GM19324 (cell line): ENCODE data around the gene FXR1.
"Not testable (repeated sequence)": the region's sequence is repeated elsewhere in the genome, so short reads cannot be mapped to it uniquely, and the experiment has no call there.

ENCODE experiments used
- ATAC-seq: cut with Tn5 transposase; IDR thresholded peaks from one replicate; pipeline ENCODE4 v1.9.1; 2021; ENCODE audit warnings: mild to moderate bottlenecking, moderate library complexity; ENCODE audit not compliant: unreplicated experiment, low FRiP score

The FXR1 gene

DNA sequence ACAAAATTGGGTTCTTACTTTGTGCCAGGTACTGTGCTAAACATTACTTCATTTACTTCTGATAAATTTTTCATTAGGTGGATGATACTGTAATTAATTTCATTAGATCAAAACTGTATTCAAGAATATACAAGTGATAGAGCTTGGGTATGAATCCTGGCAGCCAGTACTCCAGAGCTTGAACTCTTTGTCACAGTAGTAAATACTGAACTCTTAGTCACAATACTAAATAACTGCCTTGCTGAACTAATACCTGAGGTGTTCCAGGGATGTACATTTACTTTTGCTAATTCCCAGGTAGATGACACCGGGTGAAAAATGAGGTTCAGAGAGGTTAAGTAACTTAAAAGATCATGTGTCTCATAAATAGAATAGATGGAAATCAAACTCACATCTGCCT, 20.3 kb downstream of the FXR1 start:
- ATAC-seq = no peak

DNA sequence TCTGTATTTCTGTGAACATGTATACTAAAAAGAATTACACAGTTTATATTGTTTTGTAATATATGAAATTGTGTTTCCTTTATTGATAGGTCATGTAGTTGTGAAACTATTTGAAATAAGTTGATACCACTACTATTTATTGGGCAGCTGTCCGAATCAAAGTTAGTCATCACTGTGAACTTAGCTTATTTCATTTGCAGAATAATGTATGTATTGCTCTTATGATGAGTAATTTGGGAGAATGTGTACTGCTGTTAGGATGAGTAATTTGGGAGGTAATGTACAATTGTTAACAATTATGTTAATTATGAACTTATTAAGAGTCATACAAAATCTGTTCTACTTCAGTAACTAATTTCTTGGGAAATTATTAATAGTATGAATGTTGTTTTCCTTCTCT, 22.2 kb downstream of the FXR1 start:
- no peak for ATAC-seq

DNA sequence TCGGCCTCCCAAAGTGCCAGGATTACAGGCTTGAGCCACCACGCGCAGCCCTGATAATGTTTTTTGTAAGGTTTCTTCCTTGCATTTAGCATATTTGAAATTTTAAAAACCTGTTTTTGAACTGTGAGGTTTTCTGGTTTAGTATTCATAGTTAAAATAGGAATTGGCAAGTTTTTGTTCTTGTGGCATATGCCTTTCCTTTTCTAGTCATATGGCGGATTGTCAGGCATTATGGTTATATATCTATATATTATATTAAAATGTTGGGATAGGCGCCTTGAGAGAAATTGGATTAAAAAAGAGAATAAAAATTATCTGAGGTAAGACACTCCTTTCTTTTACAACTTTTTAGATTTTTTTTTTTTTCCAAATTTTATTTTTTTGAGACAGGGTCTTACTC, 28.4 kb downstream of the FXR1 start:
- ATAC-seq = no peak

DNA sequence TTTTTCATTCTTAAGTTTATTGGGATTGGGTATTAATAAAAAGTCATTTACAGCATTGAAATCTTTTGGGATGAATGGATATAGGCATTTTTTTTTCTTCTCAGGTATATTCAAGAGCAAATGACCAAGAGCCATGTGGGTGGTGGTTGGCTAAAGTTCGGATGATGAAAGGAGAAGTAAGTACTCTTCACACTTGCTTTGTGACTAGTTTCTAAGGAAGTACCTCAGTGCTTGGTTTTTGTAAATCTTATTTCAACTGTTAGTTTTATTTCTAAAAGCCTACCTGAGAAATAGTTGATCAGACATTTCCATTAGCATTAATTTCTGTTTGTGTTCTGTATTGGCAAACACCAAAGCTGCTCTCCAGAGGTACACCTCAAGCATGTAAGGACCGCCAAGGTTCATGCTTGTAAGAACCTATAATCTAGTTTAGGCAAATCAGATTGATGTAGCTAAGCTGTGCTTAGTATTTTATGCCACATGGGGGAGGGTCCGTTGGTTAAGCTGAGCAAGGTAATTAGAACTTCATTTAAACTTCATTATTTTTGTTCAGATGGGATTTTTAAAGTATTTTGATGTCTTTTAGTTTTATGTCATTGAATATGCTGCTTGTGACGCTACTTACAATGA, 35.4 kb downstream of the FXR1 start:
- no peak for ATAC-seq

DNA sequence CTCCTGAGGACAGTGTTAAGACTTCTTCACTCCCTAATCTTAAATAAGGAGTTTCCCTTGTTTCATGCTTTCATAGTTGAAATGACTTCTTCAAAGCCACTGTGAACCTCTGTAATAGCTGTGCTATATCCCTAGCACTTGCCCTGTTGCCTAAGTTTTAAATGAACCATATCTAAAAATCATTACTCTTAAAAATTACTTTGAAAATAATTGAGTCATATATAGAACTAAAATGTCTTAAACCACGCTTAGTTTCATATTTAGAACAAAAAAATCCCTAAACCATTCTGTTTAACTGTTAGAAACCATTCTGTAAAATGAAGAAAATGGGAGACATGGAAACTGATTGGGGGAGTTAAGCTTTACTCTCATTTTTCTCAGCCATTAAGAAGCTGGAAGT, 47.2 kb downstream of the FXR1 start:
- no peak for ATAC-seq

DNA sequence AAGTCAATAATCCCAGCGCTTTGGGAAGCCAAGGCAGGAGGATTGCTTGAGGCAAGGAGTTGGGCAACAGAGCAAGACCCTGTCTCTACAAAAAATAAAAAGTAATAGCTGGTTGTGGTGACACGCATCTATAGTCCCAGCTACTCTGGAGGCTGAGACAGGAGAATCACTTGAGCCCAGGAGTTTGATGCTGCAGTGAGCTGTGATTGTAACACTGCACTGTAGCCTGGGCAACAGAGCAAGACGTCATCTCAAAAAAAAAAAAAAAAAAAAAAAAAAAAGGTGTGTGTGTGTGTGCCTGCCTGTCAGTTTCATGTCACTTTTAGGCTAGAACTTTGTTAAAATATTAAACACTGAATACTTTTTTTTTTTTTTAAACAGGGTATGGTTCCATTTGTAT, 48.6 kb downstream of the FXR1 start:
- ATAC-seq = no peak

DNA sequence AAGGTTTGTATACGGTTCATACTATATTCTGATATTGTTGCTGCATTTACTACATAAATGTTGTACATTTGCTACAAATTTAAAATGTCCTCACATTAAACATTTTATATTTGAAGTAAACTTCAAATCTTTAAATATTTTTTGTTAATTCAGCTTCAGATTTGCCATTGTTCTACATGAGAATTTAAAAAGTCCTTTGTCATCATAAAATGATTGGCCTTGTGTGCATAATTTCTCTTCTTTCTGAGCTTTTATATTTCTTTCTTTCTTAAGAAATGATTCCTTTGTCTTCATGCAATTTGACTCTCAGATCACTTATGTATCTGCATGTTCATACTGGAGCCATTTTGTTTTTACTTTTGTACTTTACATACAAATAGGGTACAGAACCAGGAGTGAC, 49.1 kb downstream of the FXR1 start:
- ATAC-seq = no peak

DNA sequence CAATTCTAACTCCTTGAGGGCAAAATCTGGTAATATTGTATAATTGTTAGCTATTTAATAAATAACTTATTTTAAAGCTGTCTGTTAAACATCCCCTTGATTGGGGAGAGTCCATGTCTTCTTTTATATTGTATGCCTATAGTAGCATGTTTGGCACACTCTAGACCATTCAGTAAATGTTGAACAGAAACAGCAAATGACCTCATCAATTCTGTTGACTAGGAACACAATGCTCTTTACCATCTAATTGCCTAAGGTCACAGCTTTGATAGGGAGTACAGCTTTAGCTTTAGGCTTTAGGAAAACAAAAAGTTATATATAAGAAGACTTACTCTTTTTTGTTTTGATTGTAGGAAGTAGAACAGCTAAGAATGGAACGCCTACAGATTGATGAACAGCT, 50.1 kb downstream of the FXR1 start:
- ATAC-seq = no peak

DNA sequence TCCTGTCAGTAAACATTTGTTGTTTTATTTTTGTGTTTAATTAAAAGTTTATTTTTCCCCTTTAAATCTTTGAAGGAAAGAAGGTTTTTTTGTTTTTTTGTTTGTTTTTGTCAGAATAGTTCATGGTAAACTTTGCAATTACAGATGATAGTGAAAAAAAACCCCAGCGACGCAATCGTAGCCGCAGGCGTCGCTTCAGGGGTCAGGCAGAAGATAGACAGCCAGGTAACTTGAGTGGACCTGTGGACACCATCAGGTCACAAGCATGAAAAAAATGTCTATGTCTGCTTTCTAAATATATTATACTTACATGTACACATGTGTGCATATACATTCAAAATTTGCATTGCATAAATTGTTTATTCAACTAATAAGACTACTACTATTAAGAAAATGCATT, 58.5 kb downstream of the FXR1 start:
- no peak for ATAC-seq

DNA sequence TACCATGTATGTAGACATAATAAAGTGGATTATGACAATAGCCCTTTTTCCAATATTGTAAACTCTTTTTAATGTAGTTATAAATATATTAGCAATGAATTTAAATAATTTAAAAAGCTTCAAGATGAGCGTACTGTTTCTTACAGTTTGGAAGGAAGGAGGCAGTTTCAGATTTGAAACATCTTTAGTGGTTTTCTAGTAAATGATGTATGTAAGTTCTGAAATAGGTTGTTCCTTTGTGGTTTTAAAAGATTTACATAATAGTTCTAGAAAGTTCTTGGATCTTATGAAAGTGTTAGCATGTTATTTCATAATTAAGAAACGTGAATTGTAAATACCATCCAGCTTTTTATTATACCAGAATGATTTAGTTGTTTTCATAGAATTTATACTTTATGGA, 61.1 kb downstream of the FXR1 start:
- peak; percentile 62 for ATAC-seq

DNA sequence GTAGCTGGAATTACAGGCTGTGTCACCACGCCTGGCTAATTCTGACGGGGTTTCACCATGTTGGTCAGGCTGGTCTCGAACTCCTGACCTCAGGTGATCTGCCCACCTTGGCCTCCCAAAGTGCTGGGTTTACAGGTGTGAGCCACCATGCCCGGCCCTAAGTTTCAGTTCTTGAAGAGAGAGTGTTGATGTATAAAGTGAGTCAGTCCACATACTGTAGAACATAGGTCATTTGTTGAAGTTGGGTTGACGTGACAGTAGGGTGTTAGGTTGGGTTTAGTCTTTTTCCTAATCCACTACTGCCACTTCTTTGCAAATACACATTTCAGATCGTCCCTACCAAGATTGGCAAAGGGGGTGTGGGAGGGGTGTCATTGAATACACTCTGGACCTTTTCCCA, 61.8 kb downstream of the FXR1 start:
- ATAC-seq = no peak

DNA sequence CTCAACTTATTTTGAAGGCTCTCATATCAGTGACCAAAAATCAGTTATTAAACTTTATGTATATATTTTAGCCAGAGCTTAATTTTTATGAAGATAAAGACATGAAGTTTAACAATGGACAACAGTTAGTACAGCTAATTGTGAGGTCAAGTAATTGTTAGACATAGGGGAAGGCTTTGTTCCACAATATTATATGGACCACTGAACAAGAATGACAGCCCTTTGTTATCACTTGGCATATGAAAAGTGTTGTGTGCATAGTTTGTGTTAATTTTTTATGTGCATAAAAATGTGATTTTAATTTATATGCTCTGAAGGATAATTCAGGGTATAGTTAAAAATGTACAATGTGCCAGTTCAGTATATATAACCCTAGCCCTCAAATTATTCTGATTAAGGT, 65.0 kb downstream of the FXR1 start:
- no peak for ATAC-seq

DNA sequence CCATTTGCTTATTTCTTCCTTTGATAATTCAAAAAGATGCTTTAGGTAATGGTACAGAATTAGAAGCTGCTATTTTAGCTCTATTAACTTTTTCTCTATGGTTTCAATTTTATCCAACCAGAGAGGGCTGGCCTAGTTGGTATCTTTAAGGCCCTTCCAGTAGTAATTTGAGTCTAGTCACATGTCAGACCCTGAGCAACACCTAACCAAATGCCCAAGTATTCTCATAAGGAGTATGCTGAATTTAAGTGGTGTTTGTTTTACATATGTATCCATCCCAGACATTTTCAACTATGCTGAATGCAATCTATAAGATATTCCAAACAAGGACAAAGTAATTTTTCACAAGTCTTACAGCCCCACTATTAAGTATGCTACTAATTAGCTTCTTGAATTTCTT, 67.5 kb downstream of the FXR1 start:
- no peak for ATAC-seq

DNA sequence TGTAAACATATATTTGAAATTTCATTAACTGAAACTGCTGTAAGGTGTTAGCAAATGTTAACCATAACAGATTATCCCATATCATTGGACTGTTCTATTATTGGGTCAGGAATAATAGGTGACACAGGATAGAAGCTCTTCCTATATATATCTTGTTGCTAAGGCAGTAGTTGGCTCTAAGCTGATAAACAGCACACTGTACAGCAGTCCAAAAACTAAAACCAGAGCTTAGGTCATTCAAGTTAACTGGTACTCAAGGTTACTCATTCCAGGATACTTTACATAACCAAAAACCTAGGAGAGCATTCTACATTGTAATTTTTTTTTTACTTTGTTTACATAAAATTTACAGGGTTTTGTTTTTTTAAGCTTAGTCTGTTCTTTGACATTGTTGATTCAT, 68.1 kb downstream of the FXR1 start:
- no peak for ATAC-seq

DNA sequence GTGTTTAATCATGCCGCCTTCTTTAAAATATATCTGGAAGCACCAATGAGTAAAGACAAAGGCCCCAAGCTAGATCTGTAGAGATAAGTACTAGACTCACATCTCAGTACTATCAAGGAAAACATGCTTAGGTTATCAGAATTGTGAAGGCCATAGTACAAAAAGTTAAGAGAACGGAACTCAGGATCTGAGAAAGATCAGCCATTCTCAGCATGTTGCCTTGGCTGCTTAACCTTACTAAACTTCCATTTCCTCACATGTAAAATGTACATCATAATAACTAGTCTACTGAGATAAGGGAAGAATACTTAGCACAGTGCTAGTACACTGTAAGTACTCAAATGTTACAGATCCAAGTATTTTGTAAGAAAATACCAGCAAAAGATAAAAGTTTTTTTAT, 69.4 kb downstream of the FXR1 start:
- no peak for ATAC-seq

DNA sequence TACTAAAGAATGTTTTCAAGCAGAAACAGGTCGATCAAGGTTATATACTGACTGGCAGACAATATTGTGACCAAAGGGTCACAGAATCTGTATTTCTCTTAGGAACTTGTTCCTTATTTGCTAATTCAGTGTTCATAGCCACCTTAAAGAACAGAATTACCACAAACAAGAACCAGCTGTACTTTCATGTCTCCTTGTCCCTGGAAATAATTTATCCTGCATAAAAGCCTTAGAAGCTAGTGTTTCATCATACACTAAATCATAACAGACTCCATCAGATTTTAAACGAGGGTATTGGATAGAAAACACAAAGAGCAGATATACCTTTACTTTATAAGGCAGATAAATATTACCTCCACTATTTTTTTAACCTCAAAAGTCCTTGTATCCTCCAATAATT, 70.7 kb downstream of the FXR1 start:
- ATAC-seq = no peak

DNA sequence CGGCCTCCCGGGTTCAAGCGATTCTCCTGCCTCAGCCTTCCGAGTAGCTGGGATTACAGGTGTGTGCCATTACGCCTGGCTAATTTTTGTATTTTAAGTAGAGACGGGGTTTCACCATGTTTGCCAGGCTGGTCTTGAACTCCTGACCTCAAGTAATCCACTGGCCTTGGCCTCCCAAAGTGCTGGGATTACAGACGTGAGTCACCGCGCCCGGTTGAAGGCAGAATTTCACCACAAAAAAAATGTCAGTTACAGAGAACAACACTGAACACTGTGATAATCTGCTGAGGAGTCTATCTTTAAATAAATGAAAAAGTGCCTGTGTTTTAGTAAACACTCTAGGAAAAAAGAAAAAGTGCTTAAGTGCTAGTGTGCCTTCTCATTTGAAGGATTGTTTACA, 73.9 kb downstream of the FXR1 start:
- ATAC-seq = not testable (repeated sequence)

DNA sequence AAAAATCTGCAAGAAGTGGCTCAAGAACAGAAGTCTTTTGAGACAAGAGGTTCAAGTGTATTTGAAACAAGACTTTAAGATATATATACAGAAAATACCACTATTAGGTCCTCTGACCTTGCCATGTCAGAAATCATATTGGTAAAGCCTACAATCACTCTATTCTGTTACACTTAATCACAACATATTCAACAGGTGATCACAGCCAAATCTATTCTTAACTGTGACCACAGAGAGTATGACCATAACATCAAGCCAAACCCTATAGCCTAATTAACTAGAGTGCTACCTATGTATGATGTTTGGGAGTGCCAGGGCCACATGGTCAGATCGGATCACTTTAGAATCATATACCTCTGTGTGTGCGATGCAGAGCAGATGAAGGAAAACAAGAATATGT, 74.9 kb downstream of the FXR1 start:
- no peak for ATAC-seq

DNA sequence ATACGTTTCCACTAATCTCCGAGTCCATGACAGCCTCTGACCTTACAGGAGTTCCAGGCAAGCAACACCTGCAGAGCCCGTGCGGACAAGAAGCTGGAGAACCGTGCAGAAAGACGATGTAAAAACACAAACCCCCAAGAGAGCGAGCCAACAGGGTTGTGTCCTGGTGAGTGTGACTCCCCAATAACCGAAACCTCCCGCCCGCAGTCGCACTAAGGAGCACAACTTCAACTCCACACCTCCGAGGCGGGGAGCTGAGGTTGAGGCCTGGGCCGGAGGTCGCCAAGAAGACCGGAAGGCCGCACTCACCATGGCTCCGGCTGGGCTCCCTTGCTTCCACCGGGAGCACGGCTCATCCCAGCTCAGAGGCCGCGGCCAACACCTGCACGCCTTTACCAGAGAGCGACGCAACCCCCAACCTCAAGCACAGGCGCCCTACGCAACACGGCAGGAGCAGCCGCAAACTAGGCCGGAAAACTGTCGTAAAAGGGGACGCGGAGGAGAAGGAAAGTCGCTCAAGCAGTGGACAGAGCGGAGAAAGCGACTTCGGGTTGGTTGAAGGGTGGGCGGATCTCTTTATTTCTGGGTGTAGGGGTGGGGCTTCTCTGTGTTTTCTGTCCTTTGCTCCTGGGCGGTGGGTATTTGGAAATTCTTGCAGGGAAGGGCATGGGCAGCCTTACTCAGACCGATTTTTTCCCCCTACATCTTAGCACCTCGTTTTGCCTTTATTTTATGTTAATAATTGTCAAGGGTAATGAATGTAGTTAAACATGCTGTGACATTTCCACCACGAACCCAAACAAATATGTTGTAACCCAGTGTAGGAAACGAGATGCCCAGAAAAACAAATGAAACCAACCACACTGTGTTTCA, 77.1 kb downstream of the FXR1 start, which contains the start of gene DNAJC19:
DNAJC19 (minus strand) TSS at position 446 of the 873 bp plus-strand sequence; CDS start at position 312, 134 bp downstream.
- ATAC-seq = peak; percentile 98

DNA sequence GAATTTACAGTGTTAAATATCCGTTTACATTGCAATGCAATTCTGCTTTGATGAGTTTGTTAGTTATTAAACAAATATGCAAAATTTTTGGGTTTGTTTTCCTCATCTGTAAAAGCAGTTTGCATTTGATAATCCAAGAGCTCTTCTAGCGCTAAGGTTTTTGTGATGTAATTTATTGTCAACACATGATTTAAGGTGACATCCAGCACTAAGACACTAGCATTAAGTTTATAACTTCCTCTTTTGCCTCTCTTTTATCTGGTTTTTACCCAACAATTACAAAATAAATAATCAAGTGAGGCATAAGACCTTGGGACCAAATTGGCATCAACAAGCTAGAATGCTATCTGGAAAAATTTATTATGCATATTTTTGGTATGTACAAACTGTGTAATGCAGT, 78.0 kb downstream of the FXR1 start:
- no peak for ATAC-seq

DNA sequence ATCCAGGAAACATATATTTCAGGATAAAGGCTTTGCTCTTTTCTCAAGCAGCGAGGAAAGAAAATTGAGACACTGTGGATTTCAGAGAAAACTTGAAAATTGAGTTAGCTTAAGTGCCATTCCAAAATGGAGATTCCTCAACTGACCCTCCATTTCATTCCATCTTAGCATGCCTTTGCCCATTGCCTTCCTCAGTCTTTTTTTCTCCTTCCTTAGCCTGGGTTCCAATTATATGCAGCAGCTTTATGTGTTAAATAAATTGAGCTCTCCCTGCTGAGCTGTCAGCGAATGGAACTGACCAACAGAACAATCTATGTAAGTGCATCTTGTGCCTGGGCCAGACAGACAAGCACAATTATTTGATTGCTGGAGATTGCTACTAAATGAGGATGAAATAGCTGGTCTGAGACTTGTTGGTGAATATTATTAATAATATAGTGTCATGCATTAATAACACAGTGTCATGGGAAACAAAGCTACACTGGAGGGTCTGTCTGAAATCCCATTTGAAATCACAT, 84.0 kb downstream of the FXR1 start:
- ATAC-seq = no peak

DNA sequence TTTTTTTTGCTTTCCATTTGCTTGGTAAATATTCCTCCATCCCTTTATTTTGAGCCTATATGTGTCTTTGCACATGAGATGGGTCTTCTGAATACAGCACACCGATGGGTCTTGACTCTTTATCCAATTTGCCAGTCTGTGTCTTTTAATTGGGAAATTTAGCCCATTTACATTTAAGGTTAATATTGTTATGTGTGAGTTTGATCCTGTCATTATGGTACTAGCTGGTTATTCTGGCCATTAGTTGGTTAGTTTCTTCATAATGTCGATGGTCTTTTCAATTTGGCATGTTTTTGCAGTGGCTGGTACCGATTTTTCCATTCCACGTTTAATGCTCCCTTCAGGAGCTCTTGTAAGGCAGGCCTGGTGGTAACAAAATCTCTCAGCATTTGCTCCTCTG, 89.9 kb downstream of the FXR1 start:
- ATAC-seq = not testable (repeated sequence)
